Suprapubic skin (tissue), 4 donors: ENCODE measurements around the gene B4GALNT4. TPM values are rescaled to one million over a fixed set of nuclear protein-coding genes. Genes with fewer than 3 reads are reported as not detected.

Source experiments
- DNase-seq, 2 donors: peaks; one replicate each; pipeline ENCODE4 v3.0.0-alpha.2; 2019; ENCODE audit warnings: low spot score in 2 of 2
- H3K27ac ChIP-seq: fragments of 200-600 bp; sonication (generic); one replicate; pipeline ENCODE4 v1.5.1; 2019
- H3K27me3 ChIP-seq: fragments of 200-600 bp; sonication (generic); one replicate; pipeline ENCODE4 v1.5.1; 2019
- H3K36me3 ChIP-seq: fragments of 200-600 bp; sonication (generic); one replicate; pipeline ENCODE4 v1.5.1; 2019
- H3K4me1 ChIP-seq: fragments of 200-600 bp; sonication (generic); one replicate; pipeline ENCODE4 v1.5.1; 2019
- H3K4me3 ChIP-seq: fragments of 200-600 bp; sonication (generic); one replicate; pipeline ENCODE4 v1.5.1; 2019; ENCODE audit warnings: mild to moderate bottlenecking
- H3K9me3 ChIP-seq: fragments of 200-600 bp; sonication (generic); one replicate; pipeline ENCODE4 v1.5.1; 2019
- EP300 ChIP-seq: sonication (generic); formaldehyde crosslinking; IDR thresholded peaks from one replicate; pipeline ENCODE4 v1.6.1; 2017; ENCODE audit warnings: antibody characterized with exemption
- POLR2A ChIP-seq, 2 donors: fragments of 450-650 bp; IDR thresholded peaks; one replicate each; pipeline ENCODE4 v1.6.1; 2017; ENCODE audit warnings: antibody characterized with exemption in 2 of 2, mild to moderate bottlenecking in 2 of 2, moderate library complexity in 2 of 2
- POLR2AphosphoS5 ChIP-seq, 3 donors: sonication (generic); formaldehyde crosslinking; IDR thresholded peaks; one replicate each; pipeline ENCODE4 v1.6.1; 2017; ENCODE audit warnings: antibody characterized with exemption in 3 of 3
- WGBS: methylation state at CpG from one replicate; pipeline ENCODE4 v1.1.5; 2018; 5-methylcytosine and 5-hydroxymethylcytosine counted together
- total RNA-seq, 4 donors: library from RNA; depleted of rRNA; stranded (reverse); fragments of >200 nt; gene quantifications; one replicate each; pipeline ENCODE4 v1.1.0, GENCODE V29; 2016
- TF ChIP-seq, protein P1 (sequence below), 2 donors: fragments of 200-600 bp in 1 of 2; fragments of 450-650 bp in 1 of 2; sonication (generic) in 1 of 2; IDR thresholded peaks; one replicate each; pipeline ENCODE4 v1.5.1; 2016 to 2019; ENCODE audit warnings: antibody characterized with exemption in 2 of 2, mild to moderate bottlenecking in 1 of 2, moderate library complexity in 1 of 2

The B4GALNT4 gene
- total RNA-seq, 4 donors from 2014 or later = 1.2 to 3.0 (median 1.6) TPM

DNA sequence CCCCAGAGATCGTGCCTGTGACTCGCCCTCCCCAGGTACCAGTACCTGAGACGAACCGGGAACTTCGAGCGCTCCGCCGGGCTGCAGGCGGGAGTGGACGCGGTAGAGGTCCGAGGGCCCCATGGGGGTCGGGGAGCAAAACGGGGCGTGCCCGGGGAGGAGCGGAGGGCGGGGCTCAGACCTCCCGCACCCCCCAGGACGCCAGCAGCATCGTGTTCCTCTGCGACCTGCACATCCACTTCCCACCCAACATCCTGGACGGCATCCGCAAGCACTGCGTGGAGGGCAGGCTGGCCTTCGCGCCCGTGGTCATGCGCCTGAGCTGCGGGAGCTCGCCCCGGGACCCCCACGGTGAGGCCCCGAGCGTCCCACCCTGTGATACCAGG lies 10.8 kb downstream of the B4GALNT4 start:
- DNase-seq = no peak
- TF ChIP-seq POLR2A (IDR thresholded peaks at IDR 0.05) = no peak
- TF ChIP-seq POLR2AphosphoS5 (IDR thresholded peaks at IDR 0.05) = no peak
- TF ChIP-seq EP300 = no peak
- TF ChIP-seq, protein P1, sequence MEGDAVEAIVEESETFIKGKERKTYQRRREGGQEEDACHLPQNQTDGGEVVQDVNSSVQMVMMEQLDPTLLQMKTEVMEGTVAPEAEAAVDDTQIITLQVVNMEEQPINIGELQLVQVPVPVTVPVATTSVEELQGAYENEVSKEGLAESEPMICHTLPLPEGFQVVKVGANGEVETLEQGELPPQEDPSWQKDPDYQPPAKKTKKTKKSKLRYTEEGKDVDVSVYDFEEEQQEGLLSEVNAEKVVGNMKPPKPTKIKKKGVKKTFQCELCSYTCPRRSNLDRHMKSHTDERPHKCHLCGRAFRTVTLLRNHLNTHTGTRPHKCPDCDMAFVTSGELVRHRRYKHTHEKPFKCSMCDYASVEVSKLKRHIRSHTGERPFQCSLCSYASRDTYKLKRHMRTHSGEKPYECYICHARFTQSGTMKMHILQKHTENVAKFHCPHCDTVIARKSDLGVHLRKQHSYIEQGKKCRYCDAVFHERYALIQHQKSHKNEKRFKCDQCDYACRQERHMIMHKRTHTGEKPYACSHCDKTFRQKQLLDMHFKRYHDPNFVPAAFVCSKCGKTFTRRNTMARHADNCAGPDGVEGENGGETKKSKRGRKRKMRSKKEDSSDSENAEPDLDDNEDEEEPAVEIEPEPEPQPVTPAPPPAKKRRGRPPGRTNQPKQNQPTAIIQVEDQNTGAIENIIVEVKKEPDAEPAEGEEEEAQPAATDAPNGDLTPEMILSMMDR (IDR thresholded peaks at IDR 0.05) = no peak
- WGBS = 93% methylated on average over 33 of the region's 35 CpGs

GRCh38 chr11:380491-380890 lies 11.2 kb downstream of the B4GALNT4 start:
- TF ChIP-seq POLR2A (IDR thresholded peaks at IDR 0.05) (no peak), EP300 (no peak), POLR2AphosphoS5 (IDR thresholded peaks at IDR 0.05) (no peak)
- TF ChIP-seq, protein P1 (IDR thresholded peaks at IDR 0.05) = no peak
- WGBS = 92% methylated on average over 17 of the region's 23 CpGs
- H3K36me3 ChIP-seq = no peaks in the 10 kb centered on the region
- H3K4me3 ChIP-seq = no peak overlapping the region
- peaks cover 13% of the 10 kb centered on the region for H3K27me3 ChIP-seq
- DNase-seq = no peak
- H3K9me3 ChIP-seq = no peaks in the 10 kb centered on the region
- no peaks in the 10 kb centered on the region for H3K4me1 ChIP-seq
- no peak overlapping the region for H3K27ac ChIP-seq

More for the DNA sequence above, 10.8 kb downstream of the B4GALNT4 start:
- Histone ChIP-seq H3K9me3 (no peaks in the 10 kb centered on the region), H3K4me1 (no peaks in the 10 kb centered on the region), H3K27ac (no peak overlapping the region), H3K36me3 (no peaks in the 10 kb centered on the region), H3K27me3 (peaks cover 13% of the 10 kb centered on the region), H3K4me3 (no peak overlapping the region)

DNA sequence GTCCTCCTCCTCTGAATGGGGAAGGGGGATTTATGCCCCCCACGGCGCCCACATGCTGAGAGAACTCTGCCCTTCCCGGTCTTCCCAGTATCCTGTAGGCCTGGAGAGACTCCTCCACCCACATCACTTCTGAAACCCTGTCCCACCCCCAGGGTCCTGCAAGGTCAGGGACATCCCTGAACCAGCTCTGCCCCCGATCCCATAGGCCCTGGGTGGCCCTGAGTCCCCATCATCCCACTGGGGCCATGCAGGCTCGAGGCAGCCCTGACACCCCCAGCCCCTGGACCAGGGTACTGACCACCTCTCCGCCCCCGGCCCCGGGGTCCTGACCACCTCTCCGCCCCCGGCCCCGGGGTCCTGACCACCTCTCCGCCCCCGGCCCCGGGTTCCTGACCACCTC lies 11.7 kb downstream of the B4GALNT4 start:
- Histone ChIP-seq H3K9me3 (no peaks in the 10 kb centered on the region), H3K4me3 (no peak overlapping the region), H3K36me3 (no peaks in the 10 kb centered on the region), H3K27ac (no peak overlapping the region), H3K4me1 (no peaks in the 10 kb centered on the region), H3K27me3 (peaks cover 13% of the 10 kb centered on the region)
- TF ChIP-seq EP300 = no peak
- no peak for TF ChIP-seq POLR2AphosphoS5 (IDR thresholded peaks at IDR 0.05)
- TF ChIP-seq, protein P1 (IDR thresholded peaks at IDR 0.05) = no peak
- no peak for TF ChIP-seq POLR2A (IDR thresholded peaks at IDR 0.05)
- 77% methylated on average over 6 of the region's 14 CpGs for WGBS
- DNase-seq = no peak

GRCh38 chr11:381501-382072 lies 12.3 kb downstream of the B4GALNT4 start:
- 79% methylated on average over 31 of the region's 35 CpGs for WGBS
- no peaks in the 10 kb centered on the region for H3K36me3 ChIP-seq
- TF ChIP-seq EP300 = no peak
- TF ChIP-seq POLR2A (IDR thresholded peaks at IDR 0.05) = no peak
- no peak for TF ChIP-seq POLR2AphosphoS5 (IDR thresholded peaks at IDR 0.05)
- TF ChIP-seq, protein P1 (IDR thresholded peaks at IDR 0.05) = no peak
- H3K4me3 ChIP-seq = no peak overlapping the region
- H3K9me3 ChIP-seq = no peaks in the 10 kb centered on the region
- H3K4me1 ChIP-seq = no peaks in the 10 kb centered on the region
- H3K27me3 ChIP-seq = peaks cover 13% of the 10 kb centered on the region
- no peak for DNase-seq
- no peak overlapping the region for H3K27ac ChIP-seq

GRCh38 chr11:382081-382629 lies 12.9 kb downstream of the B4GALNT4 start:
- 70% methylated on average over 11 of the region's 11 CpGs for WGBS
- TF ChIP-seq, protein P1 (IDR thresholded peaks at IDR 0.05) = no peak
- no peak for TF ChIP-seq POLR2AphosphoS5 (IDR thresholded peaks at IDR 0.05)
- TF ChIP-seq POLR2A (IDR thresholded peaks at IDR 0.05) = no peak
- no peak for TF ChIP-seq EP300
- no peaks in the 10 kb centered on the region for H3K4me1 ChIP-seq
- no peak overlapping the region for H3K4me3 ChIP-seq
- no peak overlapping the region for H3K27ac ChIP-seq
- H3K27me3 ChIP-seq = peaks cover 13% of the 10 kb centered on the region
- no peaks in the 10 kb centered on the region for H3K36me3 ChIP-seq
- DNase-seq = no peak
- no peaks in the 10 kb centered on the region for H3K9me3 ChIP-seq
